GM03348 (cell line): ENCODE results near the gene FXYD5.
"Not testable (repeated sequence)": the region's sequence is repeated elsewhere in the genome, so short reads cannot be mapped to it uniquely, and the experiment has no call there.

Source experiments
- DNase-seq: peaks from one replicate; pipeline ENCODE4 v3.0.0; 2012; ENCODE audit warnings: low spot score

FXYD5 gene

DNA sequence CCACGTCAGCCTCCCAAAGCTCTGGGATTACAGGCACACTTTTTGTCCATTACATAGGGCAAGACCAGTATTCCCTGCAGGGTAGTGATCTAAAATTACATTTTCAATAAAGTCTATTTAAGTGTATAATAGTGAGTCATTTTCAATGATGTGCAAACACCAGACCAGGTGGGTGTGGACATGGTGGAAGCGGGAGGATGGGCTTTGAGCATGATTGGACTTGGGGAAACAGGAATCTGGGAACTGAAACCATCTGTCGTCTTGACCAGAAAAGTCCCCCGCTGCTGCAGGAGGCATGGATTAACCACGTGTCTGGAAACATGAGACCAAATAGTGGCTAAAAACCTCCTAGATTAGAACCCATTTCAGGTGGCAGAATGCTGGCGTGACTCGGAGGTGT is 34.0 kb upstream of the FXYD5 start:
- peak; percentile 38 for DNase-seq

DNA sequence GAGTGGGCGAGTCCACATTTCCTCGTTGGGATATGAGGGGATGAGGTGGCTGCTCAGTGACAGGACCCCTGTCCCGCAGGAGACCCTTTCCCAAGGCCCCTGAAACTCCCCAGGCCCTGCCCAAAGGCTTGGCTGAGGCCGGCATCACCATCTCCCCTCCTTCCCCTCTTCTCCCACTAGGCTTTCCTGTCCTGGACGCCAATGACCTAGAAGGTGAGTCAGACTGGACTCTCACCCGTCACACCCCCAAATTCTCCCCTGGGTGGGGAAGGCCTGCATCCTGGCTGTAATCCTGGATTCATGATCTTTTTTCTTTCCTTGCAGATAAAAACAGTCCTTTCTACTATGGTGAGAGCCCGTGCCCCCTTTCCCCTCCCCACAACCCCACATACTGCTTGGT is 33.6 kb upstream of the FXYD5 start:
- no peak for DNase-seq

DNA sequence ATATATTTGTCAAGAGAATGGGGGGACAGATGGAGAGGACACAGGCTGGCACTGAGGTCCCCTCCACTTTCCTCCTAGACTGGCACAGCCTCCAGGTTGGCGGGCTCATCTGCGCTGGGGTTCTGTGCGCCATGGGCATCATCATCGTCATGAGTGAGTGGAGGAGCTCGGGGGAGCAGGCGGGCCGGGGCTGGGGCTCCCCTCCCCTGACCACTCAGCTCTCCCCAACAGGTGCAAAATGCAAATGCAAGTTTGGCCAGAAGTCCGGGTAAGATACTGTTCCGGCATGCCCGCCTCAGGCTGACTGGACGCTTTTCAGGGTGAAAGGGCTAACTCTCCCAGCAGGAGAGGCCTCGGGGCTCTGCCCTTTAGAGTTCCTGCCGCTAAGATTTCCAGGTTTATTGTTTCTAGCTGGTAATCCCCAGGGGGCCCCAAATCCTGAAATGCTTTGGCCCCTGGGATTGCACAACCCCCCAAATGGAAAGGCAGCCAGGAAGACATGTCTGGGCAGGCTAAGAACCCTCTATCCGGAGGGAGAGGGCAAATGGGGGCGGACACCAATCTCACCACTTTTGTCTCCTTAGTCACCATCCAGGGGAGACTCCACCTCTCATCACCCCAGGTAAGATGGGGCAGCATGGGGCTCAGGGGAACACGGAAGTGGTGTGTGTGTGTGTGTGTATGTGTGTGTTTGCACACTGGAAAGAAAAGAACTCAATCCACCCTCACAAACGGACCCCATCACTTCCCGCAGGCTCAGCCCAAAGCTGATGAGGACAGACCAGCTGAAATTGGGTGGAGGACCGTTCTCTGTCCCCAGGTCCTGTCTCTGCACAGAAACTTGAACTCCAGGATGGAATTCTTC is 31.6 kb upstream of the FXYD5 start:
- no peak for DNase-seq

DNA sequence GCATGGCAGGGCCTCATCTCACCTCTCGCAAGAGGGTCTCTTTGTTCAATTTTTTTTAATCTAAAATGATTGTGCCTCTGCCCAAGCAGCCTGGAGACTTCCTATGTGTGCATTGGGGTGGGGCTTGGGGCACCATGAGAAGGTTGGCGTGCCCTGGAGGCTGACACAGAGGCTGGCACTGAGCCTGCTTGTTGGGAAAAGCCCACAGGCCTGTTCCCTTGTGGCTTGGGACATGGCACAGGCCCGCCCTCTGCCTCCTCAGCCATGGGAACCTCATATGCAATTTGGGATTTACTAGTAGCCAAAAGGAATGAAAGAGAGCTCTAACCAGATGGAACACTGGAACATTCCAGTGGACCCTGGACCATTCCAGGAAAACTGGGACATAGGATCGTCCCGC is 31.0 kb upstream of the FXYD5 start:
- peak; percentile 44 for DNase-seq

DNA sequence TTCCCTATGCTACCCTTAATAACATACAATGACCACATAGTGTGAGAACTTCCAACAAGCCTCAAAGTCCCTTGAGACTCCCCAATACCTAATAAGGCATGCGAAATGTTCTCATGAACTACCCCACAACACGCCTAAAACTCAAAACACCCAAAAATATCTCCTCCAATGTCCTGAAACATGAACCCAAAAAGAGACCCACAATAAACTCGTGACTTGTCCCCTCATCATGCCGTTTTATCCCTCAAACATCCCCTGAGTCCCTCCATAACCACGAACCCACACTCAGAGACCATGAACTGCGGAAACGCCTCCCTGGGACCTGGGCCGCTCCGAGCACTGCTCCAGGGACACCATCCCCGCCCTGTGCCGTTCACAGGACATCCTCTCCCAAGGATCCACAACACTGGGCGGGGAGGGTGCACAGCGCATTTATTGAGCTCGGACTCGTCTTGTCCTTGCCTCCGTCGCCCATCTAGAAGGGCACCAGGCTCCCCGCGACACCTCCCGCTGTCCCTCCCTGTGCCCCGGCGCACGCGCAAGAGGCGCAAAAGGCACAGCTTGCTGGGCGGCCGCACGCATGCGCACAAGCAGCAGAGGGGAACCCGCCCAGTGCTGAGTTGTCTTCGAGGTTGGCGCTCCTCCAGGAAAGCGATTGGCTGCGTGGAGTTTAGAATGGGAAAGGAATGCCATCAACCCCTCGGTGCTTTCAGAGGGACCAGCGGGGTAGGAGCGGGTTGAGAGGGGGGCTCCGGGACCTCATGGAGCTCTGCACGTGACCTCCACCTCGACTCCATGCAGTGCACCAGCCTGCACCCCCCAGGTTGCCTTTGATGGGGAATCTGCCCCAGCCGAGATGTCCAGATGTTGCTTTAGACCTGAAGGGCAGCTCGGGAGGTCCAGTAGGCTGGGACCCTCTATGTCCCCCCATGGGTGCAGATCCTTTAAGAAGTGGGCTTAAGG is 30.2 kb upstream of the FXYD5 start:
- DNase-seq: peak; percentile 100

DNA sequence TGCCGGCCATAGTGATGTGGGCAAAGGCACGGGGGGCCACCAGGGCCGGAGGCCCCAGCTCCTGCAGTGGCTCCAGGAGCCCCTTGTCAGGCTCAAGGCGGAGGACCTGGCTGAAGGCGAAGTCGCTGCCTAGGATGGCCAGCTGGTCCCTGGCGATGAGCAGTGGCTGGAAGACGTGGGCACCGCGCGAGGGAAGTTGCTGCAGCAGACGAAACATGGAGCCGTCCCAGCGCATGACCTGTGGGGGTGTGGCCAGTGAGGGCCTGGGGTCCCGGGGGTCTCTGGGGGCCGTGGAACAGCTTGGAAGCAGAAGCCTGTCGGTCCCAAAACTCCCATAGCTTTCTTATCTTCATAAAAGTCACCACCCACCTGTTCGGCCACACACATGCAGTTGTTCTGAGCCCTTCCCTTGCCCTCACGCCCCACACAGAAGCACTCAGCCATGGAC is 29.2 kb upstream of the FXYD5 start:
- DNase-seq: no peak

DNA sequence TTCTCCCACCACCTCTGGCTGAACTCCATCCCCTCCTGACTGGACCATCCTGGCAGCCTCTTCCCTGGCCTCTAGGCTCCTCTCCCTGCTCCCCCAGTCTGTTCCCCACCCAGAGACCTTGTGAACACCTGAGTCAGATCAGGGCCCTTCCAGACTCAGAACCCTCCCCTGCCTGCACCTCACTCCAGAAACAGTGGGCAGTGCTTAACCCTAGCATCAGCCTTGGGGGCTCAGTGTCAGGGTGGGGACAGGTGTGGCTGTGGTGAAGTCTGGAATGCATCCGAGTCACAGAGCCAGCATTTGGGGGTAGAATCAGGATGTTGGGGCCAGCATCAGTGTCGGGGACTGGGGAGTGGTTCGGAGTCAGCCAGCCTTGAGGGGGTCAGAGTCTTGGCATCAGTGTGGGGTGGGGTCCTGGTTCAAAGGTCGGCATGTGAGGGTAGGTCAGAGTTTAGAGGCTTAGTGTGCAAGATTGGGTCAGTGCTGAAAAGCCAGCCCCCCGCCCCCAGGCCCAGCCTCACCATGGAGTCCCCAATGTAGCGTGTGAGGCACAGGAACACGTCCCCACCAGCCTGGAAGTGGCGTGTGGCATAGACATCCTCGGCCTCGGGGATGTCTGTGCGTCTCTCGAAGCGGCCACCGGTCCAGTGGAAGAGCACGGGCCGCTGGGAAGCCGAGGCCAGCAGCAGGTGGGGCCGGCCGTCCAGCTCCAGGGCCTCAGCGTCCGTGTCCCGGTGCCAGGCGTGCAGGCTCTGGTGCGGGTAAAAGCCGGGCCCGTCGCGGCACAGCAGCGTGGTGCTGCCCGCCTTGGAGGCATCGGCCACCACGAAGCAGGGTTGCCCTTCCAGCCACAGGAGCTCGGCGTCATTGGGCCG is 28.5 kb upstream of the FXYD5 start:
- no peak for DNase-seq

DNA sequence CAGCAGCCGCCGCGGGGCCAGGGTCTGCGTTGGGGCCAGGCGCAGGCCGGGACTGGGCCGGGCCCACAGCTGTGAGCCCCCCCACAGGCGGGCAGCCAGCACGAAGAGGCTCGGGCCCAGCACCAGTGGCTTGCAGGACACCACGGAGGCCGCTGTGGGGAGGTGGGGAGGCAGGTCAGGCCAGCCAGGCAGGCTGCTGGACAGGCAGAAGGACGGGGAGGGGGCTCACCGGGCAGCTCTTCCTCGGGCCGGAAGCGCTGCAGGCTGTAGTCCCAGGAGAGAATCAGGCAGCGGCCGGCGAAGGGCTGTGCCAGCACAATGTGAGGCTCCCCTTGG is 27.9 kb upstream of the FXYD5 start:
- DNase-seq: no peak

DNA sequence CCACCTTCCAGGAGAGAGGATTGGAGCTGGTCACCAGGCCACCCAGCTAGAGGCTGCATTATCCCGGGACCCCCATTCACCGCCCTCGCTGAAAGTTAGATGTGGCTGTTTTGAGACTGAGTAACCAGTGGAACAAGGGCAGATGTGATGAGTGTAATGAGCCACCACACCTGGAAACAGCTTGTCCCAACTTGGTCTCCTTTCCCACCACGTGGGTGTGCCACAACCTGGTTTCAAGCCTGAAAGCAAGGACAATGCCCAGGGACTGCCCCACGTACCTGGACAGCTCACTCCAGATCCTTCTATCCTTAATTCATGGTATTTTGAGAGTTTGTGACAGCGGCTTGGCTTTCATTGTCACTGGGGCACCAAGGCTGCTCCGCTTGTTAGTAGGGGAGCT is 26.7 kb upstream of the FXYD5 start:
- DNase-seq: no peak

DNA sequence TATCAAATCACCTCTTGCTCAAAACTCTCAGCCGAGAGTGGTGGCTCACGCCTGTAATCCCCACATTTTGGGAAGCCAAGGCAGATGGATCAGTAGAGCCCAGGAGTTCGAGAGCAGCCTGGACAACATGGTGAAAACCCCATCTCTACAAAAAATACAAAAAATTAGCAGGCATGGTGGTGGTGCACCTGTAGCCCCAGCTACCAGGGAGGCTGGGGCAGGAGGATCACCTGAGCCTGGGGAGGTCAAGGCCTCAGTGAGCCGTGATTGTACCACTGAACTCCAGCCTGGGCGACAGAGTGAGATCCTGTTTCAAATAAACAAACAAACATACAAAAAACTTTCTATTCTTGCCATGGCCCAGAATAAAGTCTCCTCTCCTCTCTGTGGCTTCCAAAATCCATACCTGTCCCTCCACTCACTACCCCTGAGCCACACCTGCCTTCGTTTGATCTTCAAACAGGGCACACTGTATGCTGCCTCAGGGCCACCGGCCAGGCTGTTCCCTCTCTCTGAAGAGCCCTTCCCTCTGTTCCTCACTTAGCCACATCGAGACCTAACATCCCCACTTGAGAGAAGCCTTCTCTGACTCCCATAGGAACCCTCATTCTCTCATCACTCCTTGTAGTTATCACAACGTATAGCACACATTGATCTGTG is 26.0 kb upstream of the FXYD5 start:
- no peak for DNase-seq

DNA sequence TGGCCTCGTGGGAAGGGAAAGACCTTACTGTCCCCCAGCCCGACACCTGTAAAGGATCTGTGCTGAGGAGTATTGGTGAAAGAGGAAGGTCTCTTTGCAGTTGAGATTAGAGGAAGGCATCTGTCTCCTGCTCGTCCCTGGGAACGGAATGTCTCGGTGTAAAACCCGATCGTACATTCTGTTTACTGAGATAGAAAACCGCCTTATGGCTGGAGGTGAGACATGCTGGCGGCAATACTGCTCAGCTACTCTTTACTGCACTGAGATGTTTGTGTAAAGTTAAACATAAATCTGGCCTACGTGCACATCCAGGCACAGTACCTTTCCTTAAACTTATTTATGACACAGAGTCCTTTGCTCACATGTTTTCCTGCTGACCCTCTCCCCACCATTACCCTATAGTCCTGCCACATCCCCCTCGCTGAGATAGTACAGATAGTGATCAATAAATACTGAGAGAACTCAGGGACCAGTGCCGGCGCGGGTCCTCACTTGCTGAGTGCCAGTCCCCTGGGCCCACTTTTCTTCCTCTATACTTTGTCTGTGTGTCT is 24.7 kb upstream of the FXYD5 start:
- not testable (repeated sequence) for DNase-seq

DNA sequence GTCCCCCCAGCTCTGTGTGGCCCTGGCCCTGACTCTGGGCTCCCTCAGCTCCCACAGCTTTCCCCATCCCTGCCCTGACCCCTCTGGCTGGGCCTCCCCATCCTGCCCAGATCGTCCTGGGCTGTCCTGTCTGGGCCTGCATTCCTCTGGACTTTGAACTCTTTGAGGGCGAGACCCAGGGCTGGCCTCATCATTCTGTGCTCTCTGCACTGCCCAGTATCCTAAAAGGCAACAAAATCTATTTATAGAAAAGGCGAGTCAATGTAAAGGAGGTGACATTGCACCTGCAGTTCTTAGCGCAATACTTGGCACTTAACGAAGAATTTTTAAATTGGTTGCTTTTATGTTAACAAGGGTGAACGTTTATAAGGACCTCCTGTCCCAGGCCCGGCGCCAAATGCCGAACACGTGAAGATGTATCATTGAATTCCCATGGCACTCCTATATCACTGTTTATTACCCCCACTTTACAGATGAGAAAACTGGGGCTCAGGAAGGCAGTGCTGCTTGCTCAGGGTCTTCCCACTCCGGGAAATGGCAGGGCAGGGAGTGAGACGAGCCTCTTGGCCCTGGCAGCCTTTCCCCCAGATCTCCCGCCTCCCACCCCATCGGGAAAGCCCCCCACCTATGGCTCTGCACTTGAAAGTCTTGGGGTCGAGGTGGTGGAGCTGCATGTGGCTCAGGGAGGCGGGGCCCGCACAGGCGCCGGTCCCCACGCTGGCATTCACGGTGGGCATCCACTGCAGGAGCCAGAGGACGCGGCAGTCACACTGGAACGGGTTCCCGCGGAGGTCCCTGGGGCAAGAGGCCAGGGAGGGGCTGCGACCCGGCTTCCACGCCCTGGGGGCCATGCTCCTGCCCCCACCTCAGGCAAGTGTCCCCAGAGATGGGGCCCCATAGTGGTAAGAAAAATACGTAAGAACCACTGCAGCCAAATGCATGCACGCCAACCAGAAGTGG is 23.5 kb upstream of the FXYD5 start:
- no peak for DNase-seq

DNA sequence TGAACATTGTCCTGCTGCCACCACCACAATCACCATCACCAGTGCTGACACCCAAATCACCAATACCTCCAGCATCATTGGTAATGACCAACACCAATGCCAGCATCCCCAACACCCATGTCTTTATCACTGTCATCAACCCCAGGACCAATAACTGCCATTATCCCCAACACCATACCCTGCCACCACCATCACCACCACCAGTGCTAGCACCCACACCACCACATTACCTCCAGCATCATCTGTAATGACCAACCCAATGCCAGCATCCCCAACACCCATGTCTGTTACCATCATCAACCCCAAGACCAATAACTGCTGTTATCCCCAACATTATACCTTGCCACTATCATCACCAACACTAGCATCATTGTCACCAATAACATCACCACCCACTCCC is 22.3 kb upstream of the FXYD5 start:
- DNase-seq: no peak

DNA sequence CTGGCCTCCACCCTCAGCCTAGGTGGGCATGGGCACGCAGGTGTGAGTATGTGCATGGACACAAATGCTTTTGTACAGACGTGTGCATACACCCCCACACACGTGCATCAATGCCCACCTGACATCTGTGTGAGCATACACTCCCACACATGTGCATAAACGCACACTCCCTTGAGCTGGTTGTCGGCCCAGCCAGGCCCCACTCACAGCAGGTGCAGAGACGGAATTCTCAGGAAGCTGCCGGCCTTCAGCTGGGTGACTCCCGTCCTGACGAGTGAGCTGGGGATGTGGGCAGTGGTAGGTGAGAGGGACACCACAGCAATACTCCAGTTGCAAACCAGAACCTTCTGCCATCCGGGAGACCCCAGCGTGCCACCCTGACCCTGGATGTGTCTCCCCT is 20.7 kb upstream of the FXYD5 start:
- DNase-seq: no peak

DNA sequence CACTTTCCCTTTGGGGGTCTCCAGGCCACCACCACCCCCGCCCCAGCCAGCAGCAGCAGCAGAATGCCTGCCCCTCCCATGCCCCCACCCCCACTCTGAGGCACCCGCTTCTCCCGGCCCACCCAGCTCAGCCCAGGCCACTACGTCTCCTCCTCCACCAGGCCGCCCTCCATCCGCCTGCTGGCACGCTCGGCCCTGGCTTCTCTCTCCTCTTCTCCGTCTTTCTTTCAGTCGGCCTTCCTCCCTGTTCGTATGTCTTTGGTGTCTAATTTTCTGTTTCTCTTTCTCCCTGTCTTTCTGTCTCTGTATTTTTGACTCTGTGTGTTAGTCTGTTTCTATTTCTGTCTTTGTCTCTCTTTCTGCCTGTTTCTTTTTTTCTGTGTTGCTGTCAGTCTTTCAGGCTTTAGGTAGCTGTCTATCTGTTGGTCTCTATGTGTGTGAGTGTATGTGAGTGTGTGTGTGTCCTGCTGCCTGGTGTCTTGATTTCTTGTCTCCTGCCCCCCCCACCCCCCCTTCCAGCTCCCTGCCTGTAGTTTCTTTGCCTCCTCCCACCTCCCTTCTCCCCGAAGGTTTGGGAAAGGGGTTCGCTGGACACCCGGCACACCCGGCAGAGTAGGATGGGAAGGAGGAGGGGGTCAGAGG is 19.8 kb upstream of the FXYD5 start, which contains the start of gene LGI4:
LGI4 (minus strand) TSS at position 459 of the 642 bp plus-strand sequence; CDS start at position 80, 379 bp downstream.
- no peak for DNase-seq

DNA sequence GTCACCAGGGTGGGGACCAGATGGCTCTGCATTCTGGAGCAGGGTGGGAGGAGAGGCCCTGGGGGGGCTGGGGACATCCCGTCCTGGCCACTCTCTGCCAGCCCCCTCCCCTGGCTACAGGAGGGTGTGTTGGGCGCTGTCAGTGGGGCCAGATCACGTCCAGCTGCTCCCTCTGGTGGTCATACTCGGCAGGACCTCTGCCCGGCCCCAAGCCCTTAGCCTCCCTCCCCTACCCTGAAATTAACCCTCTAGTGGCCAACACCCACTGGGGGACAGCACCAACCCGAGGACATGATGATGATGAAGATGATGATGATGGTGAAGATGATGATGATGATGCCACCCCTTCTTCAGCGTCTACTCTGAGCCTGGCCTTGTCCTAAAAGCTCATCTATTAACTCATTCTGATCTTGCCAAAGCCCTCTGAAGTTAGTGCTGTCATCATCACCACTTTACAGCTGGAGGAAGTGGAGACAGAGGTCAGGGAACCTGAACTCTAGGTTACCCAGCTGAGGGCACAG is 19.1 kb upstream of the FXYD5 start:
- DNase-seq: peak; percentile 91

DNA sequence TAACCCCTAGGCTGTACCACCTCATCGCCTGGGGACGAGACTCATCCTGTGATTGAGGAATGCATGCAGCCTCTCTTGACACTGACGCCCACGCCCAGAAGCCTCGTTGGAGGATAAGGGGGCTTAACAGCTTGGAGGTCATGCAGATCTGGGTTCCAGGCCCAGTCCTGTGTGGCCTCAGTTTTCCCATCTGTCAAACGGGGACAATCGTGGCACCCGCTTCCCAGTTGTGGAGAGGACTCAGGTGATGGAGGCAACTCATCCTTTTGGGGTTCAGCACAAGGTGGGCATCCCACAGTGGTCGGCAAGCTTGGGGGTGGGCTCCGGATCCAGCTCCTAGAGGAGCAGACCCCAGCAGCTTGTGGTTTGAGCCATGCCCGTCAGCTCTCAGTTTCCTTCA is 18.3 kb upstream of the FXYD5 start:
- DNase-seq: no peak

DNA sequence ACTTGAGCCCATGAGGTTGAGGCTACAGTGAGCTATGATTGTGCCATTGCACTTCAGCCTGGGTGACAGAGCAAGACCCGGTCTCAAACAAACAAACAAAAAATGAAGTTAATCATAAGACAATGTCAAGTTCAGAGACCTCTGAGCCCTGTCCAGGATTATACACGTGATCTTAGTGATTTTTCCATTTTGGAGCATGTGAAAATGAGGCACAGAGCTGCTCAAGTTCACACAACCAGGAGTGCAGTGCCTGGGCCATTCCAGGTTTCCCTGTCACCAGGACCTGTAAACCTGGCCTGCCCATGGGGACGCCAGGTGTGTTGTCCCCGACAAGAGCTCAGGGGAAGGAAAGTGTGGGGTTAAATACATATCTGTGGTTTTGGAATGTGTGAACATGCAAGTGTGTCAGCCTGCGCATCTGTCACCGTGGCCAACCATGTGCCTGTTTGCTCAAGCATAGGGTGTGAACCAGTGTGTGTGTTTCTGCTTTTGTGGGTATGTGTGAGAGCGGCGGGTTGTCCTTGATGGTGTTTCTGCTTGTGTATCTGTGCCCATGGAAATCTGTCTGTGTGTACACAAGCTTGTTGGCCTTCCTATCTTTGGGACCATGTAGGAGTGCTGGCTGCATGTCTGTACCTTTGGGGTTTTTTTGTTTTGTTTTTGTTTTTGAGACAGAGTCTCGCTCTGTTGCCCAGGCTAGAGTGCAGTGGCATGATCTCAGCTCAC is 17.4 kb upstream of the FXYD5 start:
- DNase-seq: no peak
